HG02981 (cell line): ENCODE data around the gene LYSMD4.

Source experiments
- ATAC-seq: cut with Tn5 transposase; IDR thresholded peaks from one replicate; pipeline ENCODE4 v1.9.1; 2021; ENCODE audit warnings: mild to moderate bottlenecking, moderate library complexity; ENCODE audit not compliant: unreplicated experiment

Gene LYSMD4

GRCh38 chr15:99732124-99732750 is 1.0 kb downstream of the LYSMD4 start:
- no peak for ATAC-seq

GRCh38 chr15:99731336-99732123 is 1.7 kb downstream of the LYSMD4 start:
- ATAC-seq = no peak

GRCh38 chr15:99729920-99730319 is 3.3 kb downstream of the LYSMD4 start:
- no peak for ATAC-seq

GRCh38 chr15:99729327-99729726 is 3.9 kb downstream of the LYSMD4 start:
- ATAC-seq = no peak

- ATAC-seq = no peak
These were observed 4.3 kb downstream of the LYSMD4 start for GRCh38 chr15:99728916-99729315.

- no peak for ATAC-seq
These were observed 5.5 kb downstream of the LYSMD4 start for GRCh38 chr15:99727733-99728132.

- ATAC-seq = no peak
These were observed 5.9 kb downstream of the LYSMD4 start for GRCh38 chr15:99727330-99727729.

GRCh38 chr15:99726333-99726732 is 6.9 kb downstream of the LYSMD4 start:
- ATAC-seq = no peak

GRCh38 chr15:99722406-99722805 is 10.8 kb downstream of the LYSMD4 start:
- ATAC-seq = no peak

GRCh38 chr15:99721896-99722295 is 11.3 kb downstream of the LYSMD4 start:
- ATAC-seq = no peak

GRCh38 chr15:99721104-99721778 is 12.0 kb downstream of the LYSMD4 start:
- no peak for ATAC-seq

GRCh38 chr15:99720533-99720932 is 12.7 kb downstream of the LYSMD4 start:
- ATAC-seq = no peak

- peak; percentile 84 for ATAC-seq
These were observed 14.1 kb downstream of the LYSMD4 start for GRCh38 chr15:99719096-99719541.

- ATAC-seq = no peak
These were observed 14.8 kb downstream of the LYSMD4 start for GRCh38 chr15:99718421-99718820.

GRCh38 chr15:99717161-99718009 is 15.9 kb downstream of the LYSMD4 start:
- peak; percentile 26 for ATAC-seq

- no peak for ATAC-seq
These were observed 16.6 kb downstream of the LYSMD4 start for GRCh38 chr15:99716540-99717095.

GRCh38 chr15:99712415-99712814 is 20.8 kb downstream of the LYSMD4 start:
- no peak for ATAC-seq

GRCh38 chr15:99711625-99712024 is 21.6 kb downstream of the LYSMD4 start:
- ATAC-seq = no peak

- no peak for ATAC-seq
These were observed 23.8 kb downstream of the LYSMD4 start for GRCh38 chr15:99709243-99709986.

GRCh38 chr15:99708563-99708962 is 24.7 kb downstream of the LYSMD4 start:
- no peak for ATAC-seq
